NCI-H2081 treated with DMSO at 0.1 percent for 48 hours (cell line): ENCODE measurements around the gene SRL.
"Not testable (repeated sequence)": the region's sequence is repeated elsewhere in the genome, so short reads cannot be mapped to it uniquely, and the experiment has no call there.

ENCODE experiments used
- DNase-seq: peaks from one replicate; lab custom pipeline; 2025; lab: John Stamatoyannopoulos, UW

Gene SRL

GRCh38 chr16:4260360-4260759, 18.5 kb upstream of the SRL start:
- peak; percentile 81 for DNase-seq

- DNase-seq: no peak
Observed at GRCh38 chr16:4257646-4258556, 16.0 kb upstream of the SRL start.

- DNase-seq: peak; percentile 89
Observed at GRCh38 chr16:4253394-4254150, 11.7 kb upstream of the SRL start.

- not testable (repeated sequence) for DNase-seq
Observed at GRCh38 chr16:4253012-4253393, 11.1 kb upstream of the SRL start.

GRCh38 chr16:4249530-4250308, 7.8 kb upstream of the SRL start:
- DNase-seq: no peak

GRCh38 chr16:4247460-4247784, 5.5 kb upstream of the SRL start:
- no peak for DNase-seq

GRCh38 chr16:4246777-4247459, 5.0 kb upstream of the SRL start:
- no peak for DNase-seq

GRCh38 chr16:4245077-4245791, 3.4 kb upstream of the SRL start:
- DNase-seq: no peak

- no peak for DNase-seq
Observed at GRCh38 chr16:4244254-4245076, 2.6 kb upstream of the SRL start.

GRCh38 chr16:4241258-4241927, 487 bp downstream of the SRL start:
- no peak for DNase-seq

- no peak for DNase-seq
Observed at GRCh38 chr16:4240624-4241023, 1.3 kb downstream of the SRL start.

GRCh38 chr16:4239682-4240175, 2.2 kb downstream of the SRL start:
- DNase-seq: no peak

GRCh38 chr16:4239020-4239419, 2.9 kb downstream of the SRL start:
- no peak for DNase-seq

GRCh38 chr16:4233431-4233830, 8.4 kb downstream of the SRL start:
- no peak for DNase-seq

- DNase-seq: no peak
Observed at GRCh38 chr16:4232541-4233386, 9.1 kb downstream of the SRL start.

- no peak for DNase-seq
Observed at GRCh38 chr16:4231886-4232285, 10.0 kb downstream of the SRL start.

GRCh38 chr16:4231367-4231766, 10.5 kb downstream of the SRL start:
- no peak for DNase-seq

GRCh38 chr16:4227040-4227332, 14.9 kb downstream of the SRL start:
- DNase-seq: no peak
